CD4-positive, alpha-beta T cell treated with Interleukin-4 for 1 hour (primary cell): ENCODE measurements around the gene MAP2K5.

ENCODE experiments used
- DNase-seq, 2 donors: peaks; one replicate each; pipeline ENCODE4 v3.0.0-alpha.2; 2020 to 2022

Gene MAP2K5

GRCh38 chr15:67828969-67829646, 286.6 kb downstream of the MAP2K5 start:
- no peak for DNase-seq

GRCh38 chr15:67829647-67830504, 287.4 kb downstream of the MAP2K5 start:
- DNase-seq = no peak

GRCh38 chr15:67831363-67831762, 288.9 kb downstream of the MAP2K5 start:
- no peak for DNase-seq

- DNase-seq = no peak
Measured at GRCh38 chr15:67832031-67832551, 289.6 kb downstream of the MAP2K5 start.

- DNase-seq = no peak
Measured at GRCh38 chr15:67832897-67833709, 290.6 kb downstream of the MAP2K5 start.

GRCh38 chr15:67833710-67834511, 291.4 kb downstream of the MAP2K5 start:
- peak; percentile 36 to 37 for DNase-seq

GRCh38 chr15:67834581-67835296, 292.2 kb downstream of the MAP2K5 start:
- no peak for DNase-seq

- no peak for DNase-seq
Measured at GRCh38 chr15:67835297-67836133, 293.0 kb downstream of the MAP2K5 start.

GRCh38 chr15:67836134-67836455, 293.6 kb downstream of the MAP2K5 start:
- no peak for DNase-seq

- DNase-seq = peak; percentile 56 to 67
Measured at GRCh38 chr15:67836477-67836876, 294.0 kb downstream of the MAP2K5 start.

GRCh38 chr15:67836955-67837354, 294.5 kb downstream of the MAP2K5 start:
- DNase-seq = no peak

GRCh38 chr15:67838789-67839332, 296.4 kb downstream of the MAP2K5 start:
- DNase-seq = no peak

GRCh38 chr15:67839499-67839928, 297.0 kb downstream of the MAP2K5 start:
- DNase-seq = no peak

GRCh38 chr15:67839929-67840748, 297.6 kb downstream of the MAP2K5 start, which contains the start of gene RNU6-1:
Gene RNU6-1 (minus strand): TSS chr15:67840045.
- DNase-seq = peak; percentile 96 to 97

GRCh38 chr15:67840749-67841512, 298.4 kb downstream of the MAP2K5 start:
- DNase-seq = no peak

GRCh38 chr15:67841513-67841762, 298.9 kb downstream of the MAP2K5 start:
- no peak for DNase-seq

GRCh38 chr15:67843092-67843501, 300.6 kb downstream of the MAP2K5 start:
- DNase-seq = no peak

GRCh38 chr15:67843571-67844387, 301.3 kb downstream of the MAP2K5 start:
- DNase-seq = no peak
